Measurements from ENCODE around the gene TNF.
A peak's percentile ranks its signal among the peaks of the same experiment; 100 is the strongest.
"Not testable (repeated sequence)": the region's sequence is repeated elsewhere in the genome, so short reads cannot be mapped to it uniquely, and the experiment has no call there.

TNF gene

DNA sequence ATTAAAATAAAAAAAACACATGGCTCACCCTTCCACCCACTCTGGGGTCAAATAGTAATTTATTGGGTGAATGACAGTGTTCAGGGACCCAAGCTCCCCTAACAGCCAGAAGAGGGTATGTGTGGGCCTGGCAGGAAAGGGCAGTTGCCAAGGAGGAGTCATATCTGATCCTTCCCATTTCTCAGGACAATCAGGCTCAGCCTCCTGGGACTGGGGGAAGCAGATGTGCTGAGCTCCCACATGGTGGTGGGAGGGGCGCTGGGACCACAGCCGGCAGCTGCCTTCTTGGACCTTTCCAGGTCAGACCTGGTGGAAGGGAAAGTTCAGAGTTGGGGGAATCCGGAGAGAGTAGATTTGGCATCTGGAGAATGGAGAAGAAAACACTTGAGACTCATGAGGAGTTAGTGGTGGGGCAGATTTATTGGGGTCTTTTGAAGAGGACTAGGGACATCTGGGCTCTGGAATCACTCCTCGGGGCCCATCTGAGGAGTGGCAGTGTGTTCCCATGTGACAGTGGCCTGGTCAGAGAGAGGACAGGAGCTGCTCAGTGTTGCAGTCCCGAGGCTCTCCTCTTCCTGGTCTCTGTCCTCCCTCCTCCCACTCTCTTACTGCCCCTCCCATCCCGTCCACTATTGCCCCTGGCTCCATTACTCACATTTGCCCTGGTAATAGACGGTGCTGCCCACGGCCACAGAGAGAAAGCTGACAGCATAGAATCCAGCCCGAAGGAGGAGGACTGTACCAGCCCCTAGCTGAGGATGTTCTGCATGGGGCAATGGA is 13.7 kb downstream of the TNF start:
- no peak for DNase-seq

DNA sequence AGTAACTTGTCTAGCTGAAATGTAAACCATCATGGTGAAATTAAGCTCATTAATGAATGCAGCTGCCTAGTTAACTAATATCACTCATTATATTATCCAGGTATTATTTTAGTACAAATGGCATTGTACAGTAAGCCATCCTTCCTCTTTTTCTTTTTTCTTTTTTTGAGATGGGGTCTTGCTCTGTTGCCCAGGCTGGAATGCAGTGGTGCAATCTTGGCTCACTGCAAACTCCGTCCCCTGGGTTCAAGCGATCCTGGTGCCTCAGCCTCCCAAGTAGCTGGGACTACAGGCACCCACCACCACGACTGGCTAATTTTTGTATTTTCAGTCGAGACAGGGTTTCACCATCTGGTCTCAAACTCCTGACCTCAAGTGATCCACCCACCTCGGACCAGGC is 15.3 kb downstream of the TNF start:
- not testable (repeated sequence) for DNase-seq

DNA sequence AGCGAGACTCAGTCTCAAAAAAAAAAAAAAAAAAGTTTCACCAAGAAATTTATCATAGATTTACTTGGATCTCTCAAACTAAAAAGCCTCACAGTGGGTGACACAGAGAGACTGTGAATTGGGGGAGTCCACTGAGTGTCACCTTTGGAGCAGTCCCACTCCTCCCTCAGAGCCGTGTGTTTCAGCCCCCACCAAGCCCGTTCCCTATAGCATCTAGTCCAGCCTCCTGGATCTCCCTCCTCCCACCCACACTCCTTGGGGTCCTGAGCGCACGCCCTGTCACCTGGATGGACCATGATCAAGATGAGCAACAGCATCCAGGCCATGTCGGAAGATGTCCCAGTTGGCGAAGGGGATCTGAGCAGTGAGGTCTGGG is 17.0 kb downstream of the TNF start:
- DNase-seq, result no peak

DNA sequence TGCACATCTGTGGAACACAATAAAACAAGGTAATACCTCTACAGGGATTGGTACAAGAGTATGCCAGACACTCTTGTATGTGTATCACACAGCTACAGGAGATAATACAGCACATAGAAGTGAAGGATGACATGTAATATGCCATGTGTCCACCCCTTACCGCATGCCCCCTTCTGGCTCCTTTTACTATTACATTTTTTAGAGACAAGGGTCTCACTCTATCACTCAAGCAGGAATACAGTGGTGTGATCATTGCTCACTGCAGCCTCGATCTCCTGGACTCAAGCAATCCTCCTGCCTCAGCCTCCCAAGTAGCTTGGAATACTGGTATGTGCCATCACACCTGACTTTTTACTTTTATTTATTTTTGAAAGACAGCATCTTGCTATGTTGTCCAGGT is 21.6 kb downstream of the TNF start:
- peak; percentile 67 to 85 for DNase-seq

DNA sequence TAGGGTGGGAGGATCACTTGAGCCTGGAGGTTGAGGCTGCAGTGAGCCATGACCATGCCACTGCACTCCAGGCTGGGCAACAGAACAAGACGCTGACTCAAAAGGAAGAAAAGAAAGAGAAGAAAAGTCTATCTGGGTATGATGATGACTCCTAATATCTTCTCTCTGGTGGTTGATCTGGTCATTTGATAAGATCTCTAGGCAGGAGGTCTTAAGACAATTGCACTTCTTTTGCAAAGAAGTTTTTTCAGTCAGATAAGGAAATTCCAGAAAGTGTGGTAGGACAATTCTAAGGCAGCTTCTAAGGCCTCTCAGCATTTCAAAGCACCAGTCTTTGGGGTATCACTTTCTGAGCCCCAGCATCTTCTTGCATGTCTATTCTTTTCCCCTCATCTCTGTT is 32.0 kb downstream of the TNF start:
- DNase-seq, result no peak

DNA sequence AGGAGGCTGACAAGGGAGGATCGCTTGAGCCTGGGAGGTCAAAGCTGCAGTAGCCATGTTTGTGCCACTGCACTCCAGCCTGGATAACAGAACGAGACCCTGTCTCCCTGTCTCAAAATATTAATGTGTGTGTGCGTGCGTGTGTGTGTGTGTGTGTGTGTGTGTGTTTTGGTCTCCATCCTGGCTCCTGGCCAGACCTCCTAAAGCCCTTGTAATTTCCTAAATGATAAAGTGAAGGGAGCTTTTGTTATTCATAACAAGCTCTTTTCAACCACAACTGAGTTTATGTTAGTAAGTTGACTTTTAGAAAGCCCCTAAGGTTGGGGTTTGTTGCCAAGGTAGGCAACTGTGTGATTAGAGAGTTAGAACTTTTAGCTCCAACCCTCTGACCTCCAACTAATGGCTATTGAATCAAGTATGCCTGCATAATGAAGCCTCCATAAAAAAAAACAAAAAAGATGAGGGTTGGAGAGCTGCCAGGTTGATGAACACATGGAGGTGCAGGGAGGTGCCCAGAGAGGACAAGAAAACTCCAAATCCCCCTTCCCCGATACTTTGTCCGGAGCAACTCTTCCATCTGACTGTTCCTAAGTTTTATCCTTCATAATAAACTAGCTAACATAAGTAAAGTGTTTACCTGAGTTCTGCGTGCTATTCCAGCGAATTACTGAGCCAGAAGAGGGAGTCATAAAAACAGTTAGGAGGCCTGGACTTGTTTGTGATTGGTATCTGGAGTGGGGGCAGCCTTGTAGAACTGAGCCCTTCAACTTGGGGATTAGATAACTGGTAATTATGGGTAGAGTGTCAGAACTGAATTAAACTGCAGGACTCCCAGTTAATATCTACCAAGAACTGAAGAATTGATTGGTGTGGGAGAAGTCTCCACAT is 34.4 kb downstream of the TNF start:
- DNase-seq, result no peak

DNA sequence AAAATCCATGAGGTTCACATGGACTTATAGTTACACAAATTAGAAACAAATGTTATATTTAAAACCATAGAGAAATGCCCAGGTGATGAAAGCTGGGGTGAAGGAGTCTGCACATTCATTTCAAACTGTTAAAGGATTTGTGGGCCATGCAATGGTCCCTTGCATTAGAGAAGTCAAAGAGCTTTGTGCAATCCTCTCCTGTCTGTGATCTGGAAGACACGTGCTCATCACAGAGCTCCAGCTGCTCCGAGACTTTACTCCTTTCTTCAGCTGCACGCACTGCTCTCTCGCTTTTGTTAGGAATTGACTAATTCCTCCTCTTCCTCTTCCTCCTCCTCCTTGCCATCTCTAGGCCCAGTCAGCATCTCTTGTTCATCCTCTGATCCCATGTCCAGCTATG is 35.6 kb downstream of the TNF start:
- no peak for DNase-seq

DNA sequence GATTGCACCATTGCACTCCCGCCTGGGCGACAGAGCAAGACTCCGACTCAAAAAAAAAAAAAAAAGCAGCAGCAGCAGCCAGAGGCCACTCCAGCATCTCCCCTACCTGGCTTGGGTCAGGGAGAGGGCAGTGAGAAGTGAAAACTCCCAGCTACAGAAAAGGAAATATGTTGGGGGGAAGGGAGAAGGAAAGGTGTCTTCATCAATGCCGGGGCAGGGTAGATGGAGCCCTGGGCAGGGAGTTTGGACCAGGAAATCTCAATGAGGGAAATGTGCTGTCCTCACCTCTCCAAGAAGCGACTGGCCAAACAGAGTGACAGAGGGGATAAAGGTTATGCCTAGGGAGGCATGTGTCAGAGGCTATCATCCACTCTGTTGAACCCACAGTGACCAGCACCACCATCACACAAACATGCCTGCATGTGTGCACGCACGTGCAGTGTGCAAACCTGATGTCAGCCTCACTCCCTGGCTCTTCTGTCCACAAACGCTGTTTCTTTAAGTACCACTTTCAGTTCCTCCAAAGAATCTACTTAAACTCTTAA is 38.8 kb downstream of the TNF start:
- peak in 1 of 2 donors; percentile 18 for DNase-seq

DNA sequence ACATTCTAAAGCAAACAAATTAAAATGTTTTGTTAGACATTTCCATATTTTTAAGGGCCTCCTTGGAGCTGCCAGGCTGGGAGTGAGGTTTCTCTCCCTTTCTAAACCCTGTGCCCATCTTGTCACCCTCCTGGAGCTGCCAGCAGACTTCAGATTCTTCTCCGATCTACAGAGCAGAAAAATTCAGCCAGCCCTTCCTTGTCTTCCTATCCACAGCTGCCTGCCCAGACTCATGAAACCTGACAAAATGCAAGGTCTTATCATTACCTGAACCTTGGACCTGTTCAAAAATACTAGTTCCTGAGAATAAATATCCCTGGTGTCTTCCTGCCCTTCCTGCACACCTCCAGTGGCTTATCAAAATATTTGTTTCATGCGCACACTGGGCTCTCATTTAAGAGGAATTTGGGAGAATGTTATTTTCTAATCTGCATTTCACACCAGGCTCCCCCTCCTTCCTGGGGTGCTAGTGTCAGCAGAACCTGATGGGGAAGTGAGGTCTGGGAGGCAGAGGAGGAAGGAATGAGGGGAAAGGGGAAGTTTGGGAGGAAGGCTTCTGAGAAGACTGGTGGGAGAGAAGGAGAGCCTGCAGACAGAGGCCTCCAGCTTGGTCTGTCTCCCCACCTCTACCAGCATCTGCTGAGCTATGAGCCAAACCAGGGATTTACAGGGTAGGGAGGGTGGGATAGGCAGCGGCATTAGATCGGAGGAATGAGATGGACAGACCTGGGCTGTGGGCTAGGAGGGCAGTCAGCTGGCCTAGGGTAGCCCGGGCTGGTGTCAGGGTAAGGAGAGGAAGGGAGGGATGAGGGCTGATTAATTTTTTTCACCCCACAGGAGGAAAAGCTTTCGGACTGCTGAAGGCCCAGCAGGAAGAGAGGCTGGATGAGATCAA is 39.6 kb downstream of the TNF start, which contains the start of gene AIF1:
TSS of gene AIF1 (plus strand) at position 551 of the 895 bp plus-strand sequence. CDS start at position 647, 96 bp downstream.
- peak in 1 of 2 donors; percentile 32 for DNase-seq

DNA sequence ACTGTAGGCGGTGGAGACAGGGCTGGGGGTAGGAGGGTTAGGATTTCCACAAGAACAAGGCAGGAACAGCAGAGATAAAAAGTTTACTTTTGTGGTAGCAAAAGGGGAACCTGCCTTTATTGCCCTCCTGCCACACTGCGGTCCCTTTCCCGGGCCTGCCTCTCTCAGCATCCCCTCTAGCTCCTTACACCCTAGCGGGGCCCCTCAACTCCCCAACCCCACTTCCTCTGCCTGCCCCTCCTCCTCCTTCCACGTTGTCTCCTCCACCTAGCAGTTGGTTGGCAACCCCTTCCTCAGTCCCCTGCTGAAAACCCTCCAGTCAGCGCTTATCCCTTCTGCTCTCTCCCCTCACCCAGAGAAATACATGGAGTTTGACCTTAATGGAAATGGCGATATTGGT is 40.4 kb downstream of the TNF start:
- DNase-seq, result no peak

DNA sequence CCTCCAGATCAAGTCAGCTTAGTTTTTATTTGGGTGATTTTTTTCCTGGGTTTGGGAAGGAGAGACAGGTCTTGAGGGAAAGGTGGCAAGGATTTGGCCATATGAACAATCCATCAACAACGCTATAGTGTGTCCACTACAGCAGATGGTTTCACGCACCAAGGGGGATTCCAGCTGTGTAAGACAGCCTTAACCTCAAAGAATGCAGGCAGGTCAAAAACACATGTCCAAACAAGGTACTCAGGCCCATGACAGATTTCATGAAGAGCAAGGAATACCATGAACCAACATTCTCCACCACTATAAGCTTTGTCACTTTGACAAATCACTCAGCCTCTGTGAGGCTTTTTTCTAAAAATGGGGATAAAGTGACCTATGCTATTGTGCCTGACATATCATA is 41.6 kb downstream of the TNF start:
- DNase-seq, result no peak

DNA sequence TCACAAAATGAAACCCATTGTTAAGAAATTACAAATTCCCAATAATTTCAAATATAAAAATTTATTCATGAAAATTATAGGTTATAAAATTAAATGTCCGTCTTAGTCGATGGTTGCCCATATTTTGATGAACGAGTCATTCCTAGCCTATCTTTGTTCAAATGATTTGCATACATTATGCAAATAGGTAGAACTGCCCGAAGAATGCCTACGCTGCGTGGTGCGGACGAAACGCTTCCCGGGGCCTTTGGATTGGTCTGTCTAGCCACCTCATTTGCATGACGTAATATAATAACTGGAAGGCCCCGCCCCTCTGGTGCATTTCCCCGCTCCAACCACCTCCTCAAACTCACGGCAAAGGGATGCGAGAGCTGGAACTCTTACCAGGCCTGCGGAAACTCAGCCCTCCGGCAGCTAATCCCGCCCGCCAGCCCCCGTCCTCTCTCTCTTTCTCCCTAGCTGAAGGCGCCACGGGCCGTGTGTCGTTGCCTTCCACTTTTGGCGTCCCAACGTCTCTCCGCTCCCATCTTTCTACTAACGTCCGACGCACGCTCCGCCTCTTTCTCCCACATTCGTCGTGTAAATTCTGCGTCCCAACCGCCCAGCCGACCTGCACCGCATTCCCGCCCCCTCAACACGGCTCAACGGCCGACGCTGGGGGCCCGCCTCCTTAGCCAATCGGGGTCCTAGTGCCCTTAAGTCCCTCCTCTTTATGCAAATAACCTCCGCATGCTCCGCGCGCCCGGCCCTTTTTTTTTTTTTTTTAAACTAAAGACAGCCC is 44.6 kb downstream of the TNF start:
- DNase-seq, result peak; percentile 98 to 99

DNA sequence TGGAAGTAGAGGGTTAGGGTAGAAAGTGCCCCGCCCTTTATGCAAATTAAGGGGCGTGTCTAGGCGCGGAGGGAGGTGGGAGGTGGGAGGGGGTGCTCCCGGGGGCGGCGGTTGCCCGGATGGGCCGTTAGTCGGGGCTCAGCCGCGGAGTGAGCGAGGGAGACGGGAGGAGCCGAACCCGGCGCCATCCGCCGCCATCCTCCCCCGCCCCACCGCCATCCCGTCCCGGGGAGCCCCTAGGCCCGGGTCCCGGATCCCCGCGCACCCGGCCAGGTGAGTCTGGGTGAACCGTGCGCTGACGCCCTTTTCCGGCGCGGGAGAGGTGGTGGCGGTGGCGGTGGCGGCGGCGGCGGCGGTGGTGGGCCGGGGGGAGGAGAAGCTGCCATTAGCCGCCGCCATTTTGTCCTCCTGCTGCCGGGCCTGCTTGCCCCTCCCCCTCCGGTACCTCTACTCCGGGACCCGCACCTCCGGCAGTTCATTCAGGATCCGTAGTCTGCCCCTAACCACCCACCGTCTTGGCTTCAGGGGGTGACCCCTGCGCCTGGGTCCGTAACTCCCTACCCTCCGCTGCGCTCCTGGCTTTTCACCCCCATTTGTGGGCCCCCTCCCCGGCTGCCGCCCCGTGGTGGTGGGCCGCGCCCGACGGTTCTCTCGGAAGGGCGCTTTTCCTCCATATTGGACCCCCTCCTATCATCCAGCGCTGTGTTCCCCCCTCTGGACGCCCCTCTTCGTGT is 45.4 kb downstream of the TNF start, which contains the start of gene PRRC2A:
TSS of gene PRRC2A (plus strand) at position 130 of the 734 bp plus-strand sequence. CDS start 2,075 bp downstream, outside the sequence.
- DNase-seq, result no peak

DNA sequence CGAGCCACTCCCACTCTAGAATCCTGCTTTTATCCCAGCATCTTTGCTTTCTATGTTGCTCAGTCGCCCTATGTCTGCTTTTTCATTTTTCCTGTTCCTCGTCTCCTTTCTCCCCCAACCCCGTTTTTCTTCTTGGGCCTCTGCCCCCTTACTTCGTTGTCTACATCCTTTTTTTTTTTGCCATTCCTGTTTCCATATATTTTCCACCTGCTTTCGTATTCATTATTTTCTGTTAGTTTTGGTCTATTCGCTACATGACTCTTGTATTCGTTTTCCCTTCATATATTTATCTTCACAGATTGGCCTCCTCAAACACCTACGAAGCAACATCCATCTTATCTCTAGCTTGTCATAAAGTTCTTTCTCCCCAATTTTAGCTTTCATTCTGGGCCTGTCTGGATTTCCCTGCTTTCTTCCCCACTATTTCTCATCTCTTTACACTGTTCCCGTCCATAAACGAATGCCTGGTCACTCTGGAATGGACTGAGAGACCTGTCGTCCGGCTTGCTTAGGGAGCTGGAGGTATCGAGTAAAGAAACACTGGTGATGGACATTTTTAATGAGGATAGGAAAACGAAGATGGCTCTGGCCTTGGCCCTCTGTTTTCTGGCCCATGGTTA is 46.1 kb downstream of the TNF start:
- no peak for DNase-seq

DNA sequence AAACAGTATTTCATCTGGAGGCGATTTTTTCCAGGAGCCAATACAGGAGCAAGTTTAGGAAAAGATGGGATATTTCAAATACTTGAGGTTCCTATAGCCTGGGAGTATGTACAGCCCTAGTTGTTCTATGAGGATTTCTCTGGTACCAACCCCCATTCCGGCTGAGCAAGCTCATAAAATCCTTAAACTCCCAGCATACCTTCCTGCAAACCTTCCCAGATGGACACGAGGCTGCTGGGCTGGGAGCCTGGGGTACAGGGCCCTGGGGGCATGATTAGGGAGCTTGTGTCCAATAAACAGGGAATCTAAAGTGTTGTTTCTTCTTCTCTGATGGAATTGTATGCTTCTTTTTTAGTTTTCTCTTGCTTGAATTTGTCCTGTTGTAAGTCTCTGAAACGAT is 46.6 kb downstream of the TNF start:
- no peak for DNase-seq

DNA sequence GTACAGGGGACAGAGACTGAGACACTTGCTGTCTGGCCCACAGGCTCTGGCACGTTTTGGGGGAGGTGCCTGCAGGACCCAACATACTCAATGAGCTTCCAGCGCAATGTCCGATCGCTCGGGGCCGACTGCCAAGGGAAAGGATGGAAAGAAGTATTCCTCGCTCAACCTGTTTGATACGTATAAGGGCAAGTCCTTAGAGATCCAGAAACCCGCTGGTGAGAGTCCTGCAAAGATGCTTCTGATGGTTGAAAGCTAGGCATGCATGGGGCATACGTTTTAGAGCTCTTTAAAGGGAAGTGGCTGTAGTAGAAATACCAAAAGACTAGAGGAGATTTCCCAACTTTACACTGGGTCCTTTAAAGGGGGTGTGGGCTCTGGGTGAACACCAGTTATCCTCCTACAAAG is 47.3 kb downstream of the TNF start:
- DNase-seq, result no peak

DNA sequence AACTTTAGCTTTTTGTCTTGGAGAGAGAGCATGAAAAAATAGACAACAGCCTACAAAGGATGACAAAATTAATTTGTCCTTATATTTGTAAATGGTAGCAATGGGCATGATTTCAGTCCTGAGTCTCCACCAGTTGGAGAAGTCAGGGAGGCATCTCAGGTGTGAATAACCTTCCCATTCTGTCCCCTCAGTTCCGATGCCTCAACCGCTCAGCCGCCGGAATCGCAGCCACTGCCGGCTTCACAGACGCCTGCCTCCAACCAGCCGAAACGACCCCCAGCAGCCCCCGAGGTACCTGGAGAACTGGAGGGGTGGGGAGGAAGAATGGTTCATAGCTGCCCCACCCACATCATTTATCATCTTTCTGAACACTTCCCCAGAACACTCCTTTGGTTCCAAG is 48.7 kb downstream of the TNF start:
- no peak for DNase-seq

DNA sequence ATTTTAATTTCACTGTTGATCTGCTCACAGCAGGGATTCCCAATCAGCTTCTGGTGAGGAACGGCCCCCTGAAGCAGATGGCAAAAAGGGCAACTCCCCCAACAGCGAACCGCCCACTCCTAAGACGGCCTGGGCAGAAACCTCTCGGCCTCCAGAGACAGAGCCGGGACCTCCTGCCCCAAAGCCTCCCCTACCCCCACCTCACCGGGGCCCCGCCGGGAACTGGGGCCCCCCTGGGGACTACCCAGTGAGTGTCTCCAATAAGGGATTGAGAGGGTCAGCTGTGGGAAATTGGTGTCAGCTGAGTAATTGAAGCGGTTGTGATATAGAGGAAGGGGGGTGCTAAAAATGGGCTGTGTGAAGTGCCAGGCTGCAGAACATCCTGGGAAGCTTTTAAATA is 51.6 kb downstream of the TNF start:
- DNase-seq, result no peak

DNA sequence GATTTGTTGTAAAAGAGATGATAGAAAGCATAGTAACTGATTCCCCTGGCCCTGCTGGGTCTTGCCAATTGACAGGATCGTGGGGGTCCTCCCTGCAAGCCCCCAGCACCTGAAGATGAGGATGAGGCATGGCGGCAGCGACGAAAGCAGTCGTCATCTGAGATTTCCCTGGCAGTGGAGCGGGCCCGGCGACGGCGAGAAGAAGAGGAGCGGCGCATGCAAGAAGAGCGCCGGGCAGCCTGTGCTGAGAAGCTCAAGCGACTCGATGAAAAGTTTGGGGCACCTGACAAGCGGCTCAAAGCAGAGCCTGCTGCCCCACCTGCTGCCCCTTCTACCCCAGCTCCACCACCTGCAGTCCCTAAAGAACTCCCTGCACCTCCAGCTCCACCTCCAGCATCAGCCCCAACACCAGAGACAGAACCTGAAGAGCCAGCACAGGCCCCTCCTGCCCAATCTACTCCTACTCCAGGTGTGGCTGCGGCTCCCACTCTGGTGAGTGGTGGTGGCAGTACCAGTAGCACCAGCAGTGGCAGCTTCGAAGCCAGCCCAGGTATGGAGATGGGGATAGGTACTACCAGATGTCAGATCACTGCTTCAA is 52.4 kb downstream of the TNF start:
- DNase-seq, result no peak
